A673 (cell line): ENCODE measurements around the gene CDIP1. TPM values are rescaled to one million over a fixed set of nuclear protein-coding genes. Genes with fewer than 3 reads are reported as not detected.

ENCODE experiments used
- BruUV-seq: library from RNA; stranded (reverse); fragments of 400-500 nt; replicated peaks from 2 replicates; lab custom pipeline; 2021; lab: Mats Ljungman, UMichigan
- CTCF ChIA-PET: fragments of 300-600 bp; sonication (Branson Sonifier 250); formaldehyde crosslinking; loops from one replicate; lab custom pipeline; 2022; ENCODE audit warnings: antibody characterized with exemption; lab: Charles Lee
- POLR2A ChIA-PET: fragments of 300-600 bp; sonication (Branson Sonifier 250); formaldehyde crosslinking; loops from one replicate; lab custom pipeline; 2022; ENCODE audit warnings: antibody characterized with exemption; ENCODE audit not compliant: low non-redundant PET; lab: Charles Lee
- DNase-seq: peaks from one replicate; pipeline ENCODE4 v3.0.0-alpha.2; 2015; ENCODE audit warnings: low spot score
- H3K27ac ChIP-seq: fragments of 200-600 bp; sonication (generic); 2 replicates; pipeline ENCODE4 v1.5.1; 2016; ENCODE audit warnings: mixed run types, low read depth, mild to moderate bottlenecking, mixed read lengths, antibody characterized with exemption, low read length; ENCODE audit not compliant: poor library complexity, severe bottlenecking
- H3K27me3 ChIP-seq: fragments of 200-600 bp; sonication (generic); replicated peaks from 2 replicates; pipeline ENCODE4 v1.6.1; 2017; ENCODE audit warnings: mixed run types, low read depth, mild to moderate bottlenecking, mixed read lengths, antibody characterized with exemption, low read length; ENCODE audit not compliant: insufficient read depth, poor library complexity
- H3K36me3 ChIP-seq: fragments of 200-600 bp; sonication (generic); 2 replicates; pipeline ENCODE4 v1.6.1; 2016; ENCODE audit warnings: mixed run types, mild to moderate bottlenecking, mixed read lengths, antibody characterized with exemption, low read length; ENCODE audit not compliant: insufficient read depth, poor library complexity, severe bottlenecking
- H3K4me1 ChIP-seq: fragments of 200-600 bp; sonication (generic); 2 replicates; pipeline ENCODE4 v1.6.1; 2017; ENCODE audit warnings: mixed run types, mild to moderate bottlenecking, mixed read lengths, antibody characterized with exemption, low read length; ENCODE audit not compliant: insufficient read depth, poor library complexity, severe bottlenecking
- H3K4me3 ChIP-seq: fragments of 200-600 bp; sonication (generic); 2 replicates; pipeline ENCODE4 v1.5.1; 2016; ENCODE audit warnings: low read depth, mixed run types, mild to moderate bottlenecking, mixed read lengths, low read length; ENCODE audit not compliant: poor library complexity, severe bottlenecking
- H3K9me3 ChIP-seq: fragments of 200-600 bp; sonication (generic); 2 replicates; pipeline ENCODE4 v1.6.1; 2016; ENCODE audit warnings: mixed run types, low read depth, mild to moderate bottlenecking, mixed read lengths, antibody characterized with exemption, low read length; ENCODE audit not compliant: poor library complexity, severe bottlenecking
- EZH2 ChIP-seq: fragments of 200-600 bp; sonication (generic); IDR thresholded peaks from 2 replicates; pipeline ENCODE4 v1.6.1; 2017; ENCODE audit warnings: borderline replicate concordance, low read depth, mild to moderate bottlenecking, mixed read lengths, antibody characterized with exemption, low read length; ENCODE audit not compliant: poor library complexity, severe bottlenecking
- intact Hi-C: fragments of 100-400 bp; cut with micrococcal nuclease; formaldehyde crosslinking; loops from one replicate; pipeline ENCODE4 v1.10.0; 2022; ENCODE audit not compliant: unreplicated experiment
- total RNA-seq: library from RNA; stranded (reverse); gene quantifications from 2 replicates; pipeline ENCODE4 v1.2.3, GENCODE V29; 2021
- TF ChIP-seq, protein P1 (sequence below): fragments of 300-800, 200-600 bp; sonication (generic); conservative IDR thresholded peaks from 2 replicates; pipeline ENCODE4 v1.5.1; 2017; ENCODE audit warnings: low read depth, mild to moderate bottlenecking, antibody characterized with exemption, low read length, moderate library complexity, mixed read lengths

The CDIP1 gene
- total RNA-seq, 1 experiment from 2014 or later, result 12.8 TPM

DNA sequence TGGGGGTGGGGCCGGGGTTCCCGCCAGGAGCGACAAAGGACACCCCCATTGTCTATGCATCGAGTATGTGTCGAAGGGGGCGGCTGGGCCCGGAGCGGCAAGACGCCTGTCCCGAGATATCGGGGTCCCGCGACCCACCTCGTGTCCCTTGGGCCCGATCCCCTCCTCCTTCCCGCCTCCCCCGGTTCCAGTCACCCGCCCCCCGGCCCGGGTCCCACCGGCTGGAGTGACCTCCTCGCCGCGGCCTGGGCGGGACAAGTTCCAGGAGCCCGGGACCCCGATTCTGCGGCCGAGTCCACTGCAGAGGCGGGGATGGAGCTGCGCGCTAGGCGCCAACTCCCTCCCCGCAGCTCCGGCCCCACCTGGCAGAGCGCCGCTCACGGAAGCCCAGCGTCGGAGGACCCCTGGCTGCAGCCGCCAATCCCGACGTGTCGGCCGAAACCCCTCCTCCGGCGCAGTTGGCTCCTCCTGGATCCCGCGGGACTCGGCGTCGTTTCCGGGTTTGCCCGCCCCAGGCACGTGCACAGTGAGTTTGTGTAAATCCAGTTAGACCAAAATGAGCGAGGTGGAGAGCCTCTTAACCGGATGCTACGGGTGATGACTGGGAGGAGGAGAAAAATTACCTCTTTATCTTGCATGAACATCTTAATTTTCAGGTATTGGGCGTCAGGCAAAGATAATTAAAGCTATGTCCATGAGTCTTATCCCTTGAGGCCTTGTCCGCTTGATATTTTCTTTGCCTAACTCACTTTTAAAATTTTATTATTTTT is 64.2 kb downstream of the CDIP1 start, which contains the start of gene NMRAL1:
Gene NMRAL1, minus strand, starts transcription at position 434 of the 770 bp plus-strand sequence. CDS start 493 bp downstream, outside the sequence.
- BruUV-seq, result no TSS peak

DNA sequence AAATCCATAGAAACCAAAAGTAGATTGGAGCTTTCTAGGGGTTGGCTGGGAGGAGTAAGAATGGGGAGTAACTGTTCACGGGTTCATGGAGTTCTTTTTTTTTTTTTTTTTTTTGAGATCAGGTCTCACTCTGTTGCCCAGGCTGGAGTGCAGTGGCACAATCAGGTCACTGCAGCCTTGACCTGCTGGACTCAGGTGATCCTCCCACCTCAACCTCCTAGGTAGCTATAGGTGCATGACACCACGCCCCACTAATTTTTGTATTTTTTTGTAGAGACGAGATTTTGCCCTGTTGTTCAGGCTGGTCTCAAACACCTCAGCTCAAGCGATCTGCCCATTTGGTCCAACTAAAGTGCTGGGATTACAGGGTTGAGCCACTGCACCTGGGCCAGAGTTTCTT is 65.7 kb downstream of the CDIP1 start:
- ChIA-PET POLR2A (no interaction called here), CTCF (interaction anchor here (0.6 kb wide), 1 partner anchor 570 kb away, joined by 3 read pairs; no protein-coding TSS in a partner anchor)
- intact Hi-C loops, result no loop called here

More for the DNA sequence above, 64.2 kb downstream of the CDIP1 start, which contains the start of gene NMRAL1:
- POLR2A ChIA-PET, result no interaction called here
- TF ChIP-seq EZH2, result no peak
- TF ChIP-seq, protein P1, sequence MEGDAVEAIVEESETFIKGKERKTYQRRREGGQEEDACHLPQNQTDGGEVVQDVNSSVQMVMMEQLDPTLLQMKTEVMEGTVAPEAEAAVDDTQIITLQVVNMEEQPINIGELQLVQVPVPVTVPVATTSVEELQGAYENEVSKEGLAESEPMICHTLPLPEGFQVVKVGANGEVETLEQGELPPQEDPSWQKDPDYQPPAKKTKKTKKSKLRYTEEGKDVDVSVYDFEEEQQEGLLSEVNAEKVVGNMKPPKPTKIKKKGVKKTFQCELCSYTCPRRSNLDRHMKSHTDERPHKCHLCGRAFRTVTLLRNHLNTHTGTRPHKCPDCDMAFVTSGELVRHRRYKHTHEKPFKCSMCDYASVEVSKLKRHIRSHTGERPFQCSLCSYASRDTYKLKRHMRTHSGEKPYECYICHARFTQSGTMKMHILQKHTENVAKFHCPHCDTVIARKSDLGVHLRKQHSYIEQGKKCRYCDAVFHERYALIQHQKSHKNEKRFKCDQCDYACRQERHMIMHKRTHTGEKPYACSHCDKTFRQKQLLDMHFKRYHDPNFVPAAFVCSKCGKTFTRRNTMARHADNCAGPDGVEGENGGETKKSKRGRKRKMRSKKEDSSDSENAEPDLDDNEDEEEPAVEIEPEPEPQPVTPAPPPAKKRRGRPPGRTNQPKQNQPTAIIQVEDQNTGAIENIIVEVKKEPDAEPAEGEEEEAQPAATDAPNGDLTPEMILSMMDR, result no peak
- peaks cover 12% of the 10 kb centered on the region for H3K4me1 ChIP-seq
- CTCF ChIA-PET, result no interaction called here
- intact Hi-C loops, result no loop called here
- H3K36me3 ChIP-seq, result peaks cover 3% of the 10 kb centered on the region
- peak within 1 kb of the TSS; percentile 87 for H3K27ac ChIP-seq
- H3K9me3 ChIP-seq, result no peaks in the 10 kb centered on the region
- peak within 1 kb of the TSS; percentile 72 for H3K4me3 ChIP-seq
- H3K27me3 ChIP-seq, result no peaks in the 10 kb centered on the region
- peak; percentile 98 for DNase-seq

DNA sequence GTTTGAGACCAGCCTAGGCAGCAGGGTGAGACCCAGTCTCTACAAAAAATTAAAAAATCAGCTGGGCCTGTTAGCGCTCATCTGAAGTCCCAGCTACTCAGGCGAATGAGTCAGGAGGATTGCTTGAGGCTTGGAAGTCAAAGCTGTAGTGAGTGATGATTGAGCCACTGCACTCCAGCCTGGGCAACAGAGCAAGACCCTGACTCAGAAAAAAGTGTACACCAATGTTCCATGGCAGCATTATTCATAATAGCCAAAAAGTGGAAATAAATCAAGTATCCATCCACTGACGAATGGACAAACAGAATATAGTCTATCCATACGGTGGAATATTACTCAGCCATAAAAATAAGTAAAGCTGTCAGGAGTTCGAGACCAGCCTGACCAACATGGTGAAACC is 66.7 kb downstream of the CDIP1 start:
- no peak for TF ChIP-seq EZH2
- TF ChIP-seq, protein P1, result no peak
- Histone ChIP-seq H3K4me3 (no peak overlapping the region), H3K9me3 (no peaks in the 10 kb centered on the region), H3K4me1 (peaks cover 6% of the 10 kb centered on the region), H3K27me3 (no peaks in the 10 kb centered on the region), H3K36me3 (peaks cover 22% of the 10 kb centered on the region), H3K27ac (no peak overlapping the region)
- intact Hi-C loops, result no loop called here
- ChIA-PET CTCF (no interaction called here), POLR2A (no interaction called here)
- no TSS peak for BruUV-seq
- DNase-seq, result no peak

More for the DNA sequence above, 65.7 kb downstream of the CDIP1 start:
- DNase-seq, result no peak
- H3K27ac ChIP-seq, result no peak overlapping the region
- no peaks in the 10 kb centered on the region for H3K9me3 ChIP-seq
- peaks cover 10% of the 10 kb centered on the region for H3K4me1 ChIP-seq
- TF ChIP-seq EZH2, result no peak
- TF ChIP-seq, protein P1, result no peak
- peak overlapping the region; percentile 72 for H3K4me3 ChIP-seq
- no peaks in the 10 kb centered on the region for H3K27me3 ChIP-seq
- peaks cover 16% of the 10 kb centered on the region for H3K36me3 ChIP-seq
- BruUV-seq, result no TSS peak
